Stimulated activated CD8-positive, alpha-beta memory T cell treated with anti-CD3 and anti-CD28 coated beads, Interleukin-15, amount 100 ng/mL, for 1 hour (primary cell): ENCODE results near the gene CTNNBL1.
"Not testable (repeated sequence)": the region's sequence is repeated elsewhere in the genome, so short reads cannot be mapped to it uniquely, and the experiment has no call there.

Source experiments
- DNase-seq: peaks from one replicate; pipeline ENCODE4 v3.0.0-alpha.2; 2020; ENCODE audit warnings: low read depth

Gene CTNNBL1, protein sequence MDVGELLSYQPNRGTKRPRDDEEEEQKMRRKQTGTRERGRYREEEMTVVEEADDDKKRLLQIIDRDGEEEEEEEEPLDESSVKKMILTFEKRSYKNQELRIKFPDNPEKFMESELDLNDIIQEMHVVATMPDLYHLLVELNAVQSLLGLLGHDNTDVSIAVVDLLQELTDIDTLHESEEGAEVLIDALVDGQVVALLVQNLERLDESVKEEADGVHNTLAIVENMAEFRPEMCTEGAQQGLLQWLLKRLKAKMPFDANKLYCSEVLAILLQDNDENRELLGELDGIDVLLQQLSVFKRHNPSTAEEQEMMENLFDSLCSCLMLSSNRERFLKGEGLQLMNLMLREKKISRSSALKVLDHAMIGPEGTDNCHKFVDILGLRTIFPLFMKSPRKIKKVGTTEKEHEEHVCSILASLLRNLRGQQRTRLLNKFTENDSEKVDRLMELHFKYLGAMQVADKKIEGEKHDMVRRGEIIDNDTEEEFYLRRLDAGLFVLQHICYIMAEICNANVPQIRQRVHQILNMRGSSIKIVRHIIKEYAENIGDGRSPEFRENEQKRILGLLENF

DNA sequence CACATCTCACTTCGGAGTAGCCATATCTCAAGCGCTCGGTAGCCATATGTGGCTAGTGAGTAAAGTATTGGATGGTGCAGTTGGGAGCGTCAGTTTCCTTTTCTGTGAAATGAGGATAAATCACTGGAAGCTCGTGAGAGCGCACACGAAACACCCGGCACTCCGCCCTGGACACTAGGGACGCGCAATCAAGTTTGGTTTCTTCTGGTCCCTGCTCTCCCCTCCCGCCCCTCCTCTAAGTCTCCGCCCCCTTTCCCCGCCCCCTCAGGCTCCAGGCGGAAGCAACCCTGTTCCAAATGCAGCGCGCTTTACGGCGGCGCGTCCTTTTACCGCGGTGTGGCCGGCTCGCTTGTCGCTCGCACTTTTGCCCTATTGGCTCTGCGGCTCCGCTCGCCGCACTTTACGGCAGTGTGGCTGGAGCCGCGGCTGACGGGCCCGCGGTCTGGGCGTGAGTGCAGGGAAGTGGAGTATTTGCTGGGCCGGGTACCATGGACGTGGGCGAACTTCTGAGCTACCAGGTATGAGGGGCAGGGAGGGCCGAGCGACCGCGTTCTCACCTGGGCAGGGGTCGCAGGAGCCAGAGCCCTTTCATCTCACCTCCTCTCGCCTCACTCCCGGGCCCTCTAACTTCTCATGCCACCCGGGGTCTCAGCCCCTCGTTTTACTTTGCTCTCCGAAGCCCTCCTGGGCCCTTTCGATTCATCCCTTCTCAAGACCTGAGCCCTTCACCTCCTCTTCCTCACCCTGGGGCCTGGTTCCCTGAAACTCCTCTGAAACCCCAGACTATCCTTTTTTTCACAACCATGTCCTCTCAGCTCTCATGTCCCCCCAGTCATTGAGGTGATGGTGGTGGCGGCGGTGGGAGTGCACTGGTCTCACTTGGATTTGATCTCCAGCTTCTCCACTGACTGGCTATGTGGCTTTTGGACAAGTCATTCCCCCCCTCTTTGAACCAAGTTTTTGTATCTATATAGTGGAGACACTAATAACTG lies at the start of gene CTNNBL1:
TSS of gene CTNNBL1 (plus strand) at position 396 of the 992 bp plus-strand sequence. CDS start at position 489, 93 bp downstream.
- DNase-seq, result peak; percentile 95

DNA sequence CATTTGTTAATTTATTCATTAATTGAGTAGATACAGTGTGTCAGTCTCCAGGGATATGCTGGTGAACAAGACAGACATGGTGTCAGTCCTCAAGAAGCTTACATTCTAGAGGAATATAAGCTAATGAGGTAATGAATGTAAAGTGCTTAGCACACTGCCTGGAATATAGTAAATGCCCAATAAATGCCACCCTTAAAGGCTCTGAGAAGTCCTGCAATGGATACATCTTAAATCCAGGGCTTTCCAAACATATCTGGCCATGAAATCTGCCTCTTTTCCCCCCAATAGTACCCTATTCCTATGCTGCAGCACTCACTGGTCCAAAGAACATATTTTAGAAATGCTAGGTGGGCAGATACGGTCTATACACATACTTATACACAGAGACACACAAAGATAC lies 49.2 kb upstream of the CTNNBL1 start:
- DNase-seq, result no peak

DNA sequence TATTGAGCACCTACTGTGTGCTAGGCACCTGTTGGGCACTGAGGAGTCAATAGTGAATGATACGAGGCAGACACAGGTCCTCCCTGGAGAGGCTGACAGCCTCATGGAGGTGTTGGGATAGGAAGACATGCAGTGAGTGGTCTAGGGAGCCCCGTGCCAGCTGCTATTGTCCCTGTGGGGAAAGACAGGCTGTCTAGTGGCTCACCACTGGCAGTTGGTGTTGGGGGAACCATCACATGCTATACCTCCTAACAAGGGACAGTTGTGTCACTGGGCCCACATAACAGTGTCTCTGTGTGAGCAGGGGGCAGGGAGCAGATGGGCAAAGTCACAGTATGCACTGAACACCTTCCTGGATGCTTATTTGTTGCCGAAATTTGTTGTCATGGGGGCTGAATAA lies 45.9 kb upstream of the CTNNBL1 start:
- DNase-seq, result no peak

DNA sequence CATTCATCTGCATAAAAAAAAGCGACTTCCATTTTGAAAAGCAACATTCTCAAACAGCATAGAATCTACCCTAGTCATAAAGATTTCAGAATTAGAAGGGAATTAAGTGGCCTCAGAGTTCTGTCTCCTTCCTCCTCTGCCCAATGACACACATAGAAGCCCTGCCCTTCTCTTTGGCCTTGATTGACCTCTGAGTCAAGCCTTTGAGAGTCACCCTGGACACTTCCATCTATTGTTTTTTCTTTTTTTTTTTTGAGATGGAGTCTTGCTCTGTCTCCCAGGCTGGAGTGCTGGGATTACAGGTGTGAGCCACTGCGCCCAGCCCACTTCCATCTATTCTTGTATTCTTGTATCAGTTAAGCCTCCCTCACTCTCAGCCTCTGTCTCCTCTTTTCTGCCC lies 44.8 kb upstream of the CTNNBL1 start:
- DNase-seq, result no peak

DNA sequence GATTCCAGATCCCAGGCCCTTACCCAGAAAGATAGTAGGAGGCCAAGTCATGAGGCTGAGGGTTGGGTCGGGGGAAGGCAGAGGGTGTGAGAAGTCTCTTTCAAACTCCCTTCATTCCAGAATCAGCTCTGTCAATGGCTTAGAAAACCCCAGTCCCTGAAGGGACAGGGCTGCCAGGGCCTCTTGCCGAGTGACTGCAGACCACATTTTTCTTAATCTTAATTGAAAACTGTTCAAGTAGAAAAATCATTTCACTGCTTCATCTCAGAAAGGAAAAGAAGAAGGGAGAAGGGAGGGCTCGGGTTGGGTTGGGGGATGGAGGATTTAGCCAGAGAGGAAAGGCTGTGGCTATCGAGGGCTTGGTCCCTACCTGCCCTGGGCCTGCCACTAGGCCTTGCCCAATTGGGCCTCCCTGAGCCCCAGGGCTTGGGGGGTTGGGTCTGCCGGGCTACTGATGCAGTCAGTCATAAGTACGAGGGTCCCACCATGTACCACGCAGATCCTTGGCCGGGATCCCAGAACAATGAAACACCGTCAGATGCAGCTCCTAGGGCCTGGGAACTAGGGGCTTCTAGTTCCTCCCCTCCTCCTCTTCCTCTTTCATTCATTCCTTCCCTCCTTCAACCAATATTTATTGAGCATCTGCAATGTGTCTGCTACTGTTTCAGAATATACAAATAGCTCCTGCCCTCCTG lies 44.0 kb upstream of the CTNNBL1 start:
- no peak for DNase-seq

DNA sequence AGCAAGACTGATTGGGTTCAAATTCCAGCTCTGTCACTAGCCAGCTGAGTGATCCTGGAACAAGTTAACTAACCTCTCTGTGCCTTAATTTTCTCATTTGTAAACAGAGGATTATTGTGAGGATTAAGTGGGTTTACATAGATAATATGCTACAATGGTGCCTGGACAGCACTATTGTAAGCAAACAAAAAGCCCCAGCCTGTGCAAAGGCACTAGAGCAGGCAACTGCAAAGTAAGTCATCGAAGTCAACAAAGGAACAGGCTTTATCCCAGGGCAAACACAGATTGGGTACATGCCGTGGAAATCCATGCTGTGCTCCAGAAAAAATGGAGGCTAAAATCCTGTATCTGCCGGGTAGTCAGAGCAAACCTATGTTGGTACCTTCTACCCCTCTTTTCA lies 43.2 kb upstream of the CTNNBL1 start:
- no peak for DNase-seq

DNA sequence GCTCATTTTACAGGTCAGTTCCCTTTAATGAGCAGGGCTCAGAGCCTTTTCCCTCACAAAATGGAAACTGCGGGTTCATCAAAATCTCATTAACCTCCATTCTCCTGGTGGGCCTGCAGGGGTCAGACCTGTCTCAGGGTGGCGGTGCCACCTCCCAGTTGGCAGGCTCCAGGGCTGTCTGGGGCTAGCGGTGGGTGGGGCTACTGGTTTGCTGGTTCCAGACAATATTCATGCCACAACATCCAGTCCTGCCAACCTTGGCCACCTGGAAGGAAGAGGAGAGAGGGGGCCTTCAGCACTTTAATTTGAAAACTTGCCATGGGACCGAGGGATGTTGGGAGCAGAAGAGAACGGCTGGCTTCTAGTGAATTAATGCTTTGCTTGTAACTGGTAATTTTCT lies 41.9 kb upstream of the CTNNBL1 start:
- DNase-seq, result no peak

DNA sequence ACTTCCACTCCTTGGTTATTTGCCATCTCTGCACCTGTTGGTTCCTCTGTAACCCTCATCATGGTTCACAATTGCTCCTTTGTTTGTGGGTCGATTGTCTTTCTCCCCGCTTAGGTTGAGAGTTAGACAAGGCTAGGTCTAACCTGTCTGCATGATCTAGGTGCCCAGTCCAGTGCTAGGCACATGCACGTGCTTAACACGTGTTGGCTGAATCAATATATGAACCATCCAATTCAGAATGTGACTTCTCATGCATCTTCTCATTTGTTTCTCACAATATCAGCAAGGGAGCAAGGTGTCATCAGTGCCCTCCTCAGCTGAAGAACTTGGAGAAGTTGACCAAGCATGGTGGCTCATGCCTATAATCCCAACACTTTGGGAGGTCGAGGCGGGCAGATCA lies 36.9 kb upstream of the CTNNBL1 start:
- DNase-seq, result no peak

DNA sequence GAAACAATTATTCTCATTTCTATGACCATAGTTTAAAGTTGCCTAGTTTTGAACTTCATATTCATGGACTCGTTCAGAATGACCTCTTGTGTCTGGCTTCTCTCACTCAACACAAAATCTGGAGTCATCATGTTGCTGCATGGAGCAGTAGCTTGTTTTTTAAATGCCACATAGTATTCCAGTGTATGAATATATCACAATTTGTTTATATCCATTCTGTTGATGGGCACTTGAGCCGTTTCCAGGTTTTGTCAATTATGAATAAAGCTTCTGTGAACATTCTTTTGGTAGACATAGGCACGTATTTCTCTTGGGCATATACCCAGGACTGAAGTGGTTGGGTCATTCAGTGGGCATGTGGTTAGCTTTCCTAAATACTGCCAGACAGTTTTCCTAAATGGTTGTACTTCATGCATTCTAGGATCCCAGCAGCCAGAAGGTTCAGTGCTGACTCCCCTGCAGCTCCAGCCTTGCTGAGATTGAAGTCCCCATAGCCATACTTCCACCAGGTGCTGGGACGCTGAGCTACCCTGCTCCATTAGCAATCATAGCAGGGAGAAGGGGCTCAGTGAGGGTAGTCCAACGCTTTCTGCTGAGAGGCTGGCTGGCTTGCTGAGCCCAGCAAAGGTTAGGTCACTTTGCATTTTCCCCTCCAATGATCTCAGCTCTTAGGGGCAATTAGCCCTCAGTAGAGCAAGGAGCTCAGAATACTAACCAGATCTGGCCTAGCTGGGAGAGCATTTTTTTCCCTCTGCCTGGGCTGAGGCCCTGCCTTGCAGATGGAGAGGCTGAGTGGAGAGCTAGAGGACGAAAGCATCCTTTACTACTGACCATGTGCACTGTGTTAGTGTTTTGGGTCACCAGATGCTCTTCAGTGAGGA lies 35.7 kb upstream of the CTNNBL1 start:
- no peak for DNase-seq

DNA sequence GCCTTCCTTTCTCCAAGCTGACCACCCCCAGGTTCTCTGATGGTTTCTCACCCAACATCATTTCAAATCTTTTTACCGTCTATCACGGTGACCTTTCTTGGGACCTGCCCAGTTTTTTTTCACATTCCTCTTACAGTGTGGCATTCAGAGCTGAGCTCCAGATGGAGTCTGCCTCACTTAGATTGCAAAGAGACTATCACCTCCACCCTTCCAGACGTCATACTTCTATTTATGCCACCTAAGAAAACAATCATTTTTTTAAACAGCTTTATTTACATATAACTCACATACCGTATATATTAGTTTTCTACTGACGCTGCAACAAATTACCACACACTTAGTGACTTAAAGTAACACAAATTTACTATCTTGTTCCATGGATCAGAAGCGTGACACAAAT lies 32.3 kb upstream of the CTNNBL1 start:
- no peak for DNase-seq

DNA sequence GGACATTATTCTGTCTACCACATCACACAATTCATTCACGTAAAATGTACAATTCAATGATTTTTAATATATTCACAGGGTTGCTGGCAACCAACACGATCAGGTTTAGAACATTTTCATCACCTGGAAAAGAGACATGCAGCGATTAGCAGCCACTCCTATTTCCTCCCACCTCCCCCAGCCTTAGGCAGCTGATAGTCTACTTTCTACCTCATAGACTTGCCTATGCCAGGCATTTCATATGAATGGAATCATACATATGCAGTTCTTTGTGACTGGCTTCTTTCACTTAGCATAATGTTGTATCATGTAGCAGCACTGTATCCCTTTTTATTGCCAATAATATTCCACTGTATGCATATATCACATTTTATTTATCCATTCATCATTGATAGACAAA lies 31.5 kb upstream of the CTNNBL1 start:
- no peak for DNase-seq

DNA sequence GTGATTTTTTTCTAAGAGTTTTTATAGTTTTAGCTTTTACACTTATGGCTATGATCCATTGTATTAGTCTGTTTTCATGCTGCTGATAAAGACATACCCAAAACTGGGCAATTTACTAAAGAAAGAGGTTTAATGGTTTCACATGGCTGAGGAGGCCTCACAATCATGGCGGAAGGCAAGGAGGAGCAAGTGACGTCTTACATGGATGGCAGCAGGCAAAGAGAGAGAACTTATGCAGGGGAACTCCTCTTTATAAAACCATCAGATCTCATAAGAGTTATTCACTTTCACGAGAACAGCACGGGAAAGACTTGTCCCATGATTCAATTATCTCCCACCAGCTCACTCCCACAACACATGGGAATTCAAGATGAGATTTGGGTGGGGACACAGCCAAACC lies 29.2 kb upstream of the CTNNBL1 start:
- DNase-seq, result not testable (repeated sequence)

DNA sequence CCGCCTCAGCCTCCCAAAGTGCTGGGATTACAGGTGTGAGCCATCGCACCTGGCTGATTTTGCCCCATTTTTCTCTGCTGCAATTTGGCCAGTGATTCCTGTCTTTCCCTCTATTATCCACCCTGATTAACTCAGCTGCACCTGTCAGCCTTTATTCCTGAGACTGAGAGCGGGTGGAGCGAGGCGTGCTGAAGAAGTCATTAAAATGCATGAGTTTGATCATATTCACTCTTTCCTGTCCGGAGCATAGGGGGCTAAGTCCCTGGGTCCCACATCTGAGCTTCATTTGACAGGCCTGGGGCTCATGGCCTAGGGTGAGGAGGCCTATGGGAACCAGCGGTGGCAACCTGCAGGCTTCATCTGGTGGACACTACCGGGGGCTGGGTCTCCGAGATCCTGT lies 25.7 kb upstream of the CTNNBL1 start:
- no peak for DNase-seq

DNA sequence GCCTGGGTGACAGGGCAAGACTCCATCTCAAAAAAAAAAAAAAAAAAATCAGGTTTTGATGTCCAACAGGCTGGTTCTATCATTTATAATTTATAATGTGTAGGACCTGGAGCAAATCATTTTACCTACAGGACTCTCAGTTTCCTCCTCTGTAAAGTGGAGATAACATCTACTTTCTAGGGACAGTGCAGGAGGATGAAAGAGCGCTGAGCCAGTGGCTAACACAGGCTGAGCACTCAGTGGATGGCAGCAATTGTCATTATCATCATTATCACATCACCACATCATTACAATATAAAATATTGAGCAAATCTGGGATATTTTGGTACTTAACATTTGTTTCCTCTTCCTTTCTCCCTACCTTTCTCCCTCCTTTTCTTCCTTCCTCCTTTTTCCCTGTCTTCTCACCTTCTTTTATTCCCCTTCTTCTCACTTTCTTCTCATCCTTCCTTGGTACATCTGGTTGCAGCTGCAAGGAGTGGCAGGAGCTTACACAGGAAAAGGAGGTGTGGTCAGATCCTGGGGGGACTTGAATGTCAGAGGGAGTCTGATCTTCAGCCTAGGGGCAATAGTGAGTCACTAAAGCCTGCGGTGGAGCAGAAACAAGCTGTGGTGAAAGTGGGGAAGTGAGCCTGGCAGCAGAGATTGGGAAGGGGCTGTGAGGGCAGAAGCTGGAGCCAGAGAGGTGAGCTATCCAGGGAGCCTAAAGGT lies 24.6 kb upstream of the CTNNBL1 start:
- DNase-seq, result no peak

DNA sequence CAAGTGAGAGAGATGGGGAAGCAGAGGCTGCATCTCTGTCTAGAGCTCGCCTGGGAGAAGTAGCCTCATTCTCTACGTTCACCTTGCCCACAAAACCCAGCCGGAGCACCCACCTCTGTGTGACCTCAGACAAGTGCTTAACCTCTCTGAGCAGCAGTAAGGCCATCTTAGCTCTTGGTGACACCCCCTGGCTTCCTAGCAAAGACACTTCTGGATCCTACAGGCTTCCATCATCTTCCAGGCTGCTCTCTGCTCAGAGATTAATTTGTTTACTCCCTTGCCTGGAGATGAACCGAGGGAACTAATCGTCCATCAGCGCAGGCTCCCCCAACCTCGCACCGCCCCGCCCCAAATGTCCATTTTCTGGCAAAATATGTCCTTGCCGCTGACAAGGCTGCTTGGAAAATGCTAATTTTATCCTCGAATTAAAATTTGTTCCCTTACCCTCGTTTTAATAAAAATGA lies 24.0 kb upstream of the CTNNBL1 start:
- DNase-seq, result no peak

DNA sequence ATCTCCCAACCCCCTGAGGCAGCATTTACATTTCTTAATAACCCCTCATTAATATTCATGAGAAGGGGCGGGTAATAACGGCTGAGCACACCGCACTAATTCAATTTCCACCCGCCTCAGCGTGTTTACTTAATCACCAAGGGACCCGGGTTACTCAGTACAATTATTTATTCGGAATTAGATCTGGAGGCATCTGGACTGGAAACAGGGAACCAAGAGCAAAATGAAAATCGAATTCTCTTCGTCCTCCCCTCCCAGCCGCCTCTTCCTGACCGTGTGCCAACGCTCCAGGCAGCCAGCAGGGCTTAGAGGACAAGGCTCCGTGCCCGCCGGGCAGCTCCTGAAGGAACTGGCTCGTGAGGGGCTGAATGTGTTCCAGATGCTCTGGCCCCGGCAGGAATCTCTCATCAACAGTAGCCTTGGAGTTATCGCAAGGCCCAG lies 23.5 kb upstream of the CTNNBL1 start:
- no peak for DNase-seq

DNA sequence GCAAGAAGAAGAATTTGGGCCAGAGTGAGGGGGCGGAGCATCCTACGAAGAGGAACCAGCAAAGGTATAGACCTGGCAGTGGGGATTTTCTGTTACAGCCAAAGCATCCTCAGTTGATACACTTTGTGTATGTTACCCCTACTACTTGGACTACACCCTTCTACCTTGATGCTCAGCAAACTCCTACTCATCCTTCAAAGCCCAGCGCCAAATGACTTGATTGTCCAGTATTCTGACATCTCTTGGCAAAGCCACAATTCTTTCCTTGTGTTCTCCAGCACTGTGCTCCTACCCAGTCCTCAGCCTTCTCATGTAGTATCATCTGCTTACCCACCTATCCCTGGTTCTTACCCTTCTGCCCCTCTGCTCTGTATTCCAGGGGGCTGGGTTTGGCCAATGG lies 21.7 kb upstream of the CTNNBL1 start:
- no peak for DNase-seq

DNA sequence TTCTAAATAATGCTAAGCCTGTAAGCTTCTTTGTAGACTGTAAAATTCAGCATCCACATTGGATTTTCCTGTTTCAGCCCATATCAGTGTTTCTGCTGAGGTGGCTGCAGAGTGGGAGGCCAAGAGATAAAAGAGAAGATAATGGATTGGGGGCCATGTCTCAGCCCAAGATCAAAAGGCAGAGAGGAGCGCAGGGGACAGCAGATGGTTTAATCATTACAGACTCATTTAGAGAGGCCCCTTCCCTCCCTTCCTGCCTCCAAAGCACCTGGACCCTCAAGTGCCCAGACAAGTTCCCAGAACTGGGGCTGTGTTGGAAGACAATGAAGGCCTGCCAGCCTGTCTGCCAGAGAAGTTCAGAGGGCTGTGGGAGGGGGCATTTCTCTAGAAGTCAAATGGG lies 20.4 kb upstream of the CTNNBL1 start:
- no peak for DNase-seq

DNA sequence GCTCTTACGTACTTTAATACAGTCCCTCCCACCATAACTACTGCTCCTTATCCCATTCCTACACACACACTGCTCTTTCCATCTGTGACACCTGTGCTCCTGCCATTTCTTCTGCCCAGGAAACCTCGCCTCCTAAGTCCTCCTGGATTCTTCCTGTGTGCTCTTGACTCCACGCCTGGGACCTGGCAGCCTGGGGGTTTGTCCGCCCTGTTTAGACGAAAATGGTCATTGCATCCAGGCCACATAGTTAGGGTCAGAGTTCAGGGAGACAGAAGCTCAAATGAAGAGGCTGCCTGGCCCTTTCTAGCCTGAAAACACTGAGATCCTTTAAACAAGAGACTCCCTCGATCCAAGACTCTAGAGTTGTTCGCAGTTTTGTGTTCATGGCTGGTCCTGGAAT lies 17.4 kb upstream of the CTNNBL1 start:
- DNase-seq, result no peak
